Colonic mucosa (tissue), 4 donors: ENCODE measurements around the gene CAPZB. TPM values are rescaled to one million over a fixed set of nuclear protein-coding genes. Genes with fewer than 3 reads are reported as not detected.
"Not testable (repeated sequence)": the region's sequence is repeated elsewhere in the genome, so short reads cannot be mapped to it uniquely, and the experiment has no call there.

Experiments used
- DNase-seq: peaks from one replicate; pipeline ENCODE4 v3.0.0-alpha.2; 2020
- H3K27ac ChIP-seq: fragments of 200-600 bp; one replicate; pipeline ENCODE4 v1.8.0; 2021
- H3K27me3 ChIP-seq: fragments of 200-600 bp; one replicate; pipeline ENCODE4 v1.8.0; 2021
- H3K36me3 ChIP-seq: fragments of 200-600 bp; one replicate; pipeline ENCODE4 v1.8.0; 2021
- H3K4me1 ChIP-seq: fragments of 200-600 bp; one replicate; pipeline ENCODE4 v1.8.0; 2021; ENCODE audit warnings: mild to moderate bottlenecking
- H3K4me3 ChIP-seq: fragments of 200-600 bp; one replicate; pipeline ENCODE4 v1.8.0; 2021
- H3K9ac ChIP-seq, 2 donors: one replicate each; pipeline ENCODE4 v1.7.0; 2013; ENCODE audit warnings: control low read depth in 2 of 2, low read depth in 2 of 2, low read length in 2 of 2
- H3K9me3 ChIP-seq: fragments of 200-600 bp; one replicate; pipeline ENCODE4 v1.8.0; 2021
- intact Hi-C: fragments of 100-400 bp; cut with DNase I; formaldehyde crosslinking; loops from one replicate; pipeline ENCODE4 v1.14.1; 2022
- total RNA-seq, 2 donors: library from RNA; stranded (reverse); fragmentation: NEBNext Ultra II Directional in 1 of 2; extraction: Animal tissue kit (Norgen Biotek cat#: 25700) in 1 of 2; gene quantifications; one replicate each; pipeline ENCODE4 v1.2.1, GENCODE V29; 2021
- TF ChIP-seq, protein P1 (sequence below): fragments of 200-600 bp; IDR thresholded peaks from one replicate; pipeline ENCODE4 v1.8.0; 2022; ENCODE audit warnings: antibody characterized with exemption, mild to moderate bottlenecking
- donor health status: healthy.
- donor health status: DM: no; HTN: no; CAD: no.
- donor health status: DM: no; HTN: no; CAD: no.

Gene CAPZB
- total RNA-seq, 2 donors from 2014 or later, result 397 to 407 TPM

DNA sequence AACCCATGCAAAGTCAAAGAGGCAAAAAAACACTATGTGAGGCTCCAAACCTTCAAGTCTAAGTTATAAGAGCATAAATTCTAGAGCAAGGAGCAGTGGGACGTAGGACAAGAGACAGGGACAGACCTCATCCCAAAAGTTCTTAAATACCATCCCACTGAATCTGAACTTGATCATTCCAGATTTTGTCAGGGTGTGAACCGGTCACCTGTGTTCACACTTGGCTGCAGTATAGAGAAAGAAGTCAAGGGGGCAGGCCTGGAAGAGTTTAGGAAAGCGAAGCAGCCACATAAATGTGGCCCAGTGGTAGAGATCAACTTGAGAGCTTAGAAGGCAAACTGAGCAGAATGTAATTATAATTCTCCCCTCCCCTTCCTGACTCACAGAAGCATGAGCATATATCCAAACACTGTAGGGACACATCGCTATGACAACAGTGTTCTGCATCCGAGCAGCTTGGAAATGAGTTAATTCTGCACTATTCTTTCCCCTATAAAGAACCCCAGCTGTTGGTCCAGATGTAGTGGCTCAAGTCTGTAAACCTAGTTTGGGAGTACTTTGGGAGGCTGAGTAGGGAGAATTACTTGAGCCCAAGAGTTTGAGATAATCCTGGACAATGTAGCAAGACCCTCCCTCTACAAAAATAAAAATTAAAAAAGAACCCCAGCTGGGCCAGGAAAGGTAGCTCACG lies 176.1 kb downstream of the CAPZB start:
- H3K27ac ChIP-seq, result peak overlapping the region; percentile 74
- H3K27me3 ChIP-seq, result no peaks in the 10 kb centered on the region
- no peaks in the 10 kb centered on the region for H3K9me3 ChIP-seq
- H3K4me1 ChIP-seq, result peaks cover 18% of the 10 kb centered on the region
- no peak for DNase-seq
- H3K36me3 ChIP-seq, result no peaks in the 10 kb centered on the region
- intact Hi-C loops, result no loop called here
- H3K4me3 ChIP-seq, result no peak overlapping the region
- TF ChIP-seq, protein P1, sequence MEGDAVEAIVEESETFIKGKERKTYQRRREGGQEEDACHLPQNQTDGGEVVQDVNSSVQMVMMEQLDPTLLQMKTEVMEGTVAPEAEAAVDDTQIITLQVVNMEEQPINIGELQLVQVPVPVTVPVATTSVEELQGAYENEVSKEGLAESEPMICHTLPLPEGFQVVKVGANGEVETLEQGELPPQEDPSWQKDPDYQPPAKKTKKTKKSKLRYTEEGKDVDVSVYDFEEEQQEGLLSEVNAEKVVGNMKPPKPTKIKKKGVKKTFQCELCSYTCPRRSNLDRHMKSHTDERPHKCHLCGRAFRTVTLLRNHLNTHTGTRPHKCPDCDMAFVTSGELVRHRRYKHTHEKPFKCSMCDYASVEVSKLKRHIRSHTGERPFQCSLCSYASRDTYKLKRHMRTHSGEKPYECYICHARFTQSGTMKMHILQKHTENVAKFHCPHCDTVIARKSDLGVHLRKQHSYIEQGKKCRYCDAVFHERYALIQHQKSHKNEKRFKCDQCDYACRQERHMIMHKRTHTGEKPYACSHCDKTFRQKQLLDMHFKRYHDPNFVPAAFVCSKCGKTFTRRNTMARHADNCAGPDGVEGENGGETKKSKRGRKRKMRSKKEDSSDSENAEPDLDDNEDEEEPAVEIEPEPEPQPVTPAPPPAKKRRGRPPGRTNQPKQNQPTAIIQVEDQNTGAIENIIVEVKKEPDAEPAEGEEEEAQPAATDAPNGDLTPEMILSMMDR, result no peak
- H3K9ac ChIP-seq, result no peak overlapping the region

DNA sequence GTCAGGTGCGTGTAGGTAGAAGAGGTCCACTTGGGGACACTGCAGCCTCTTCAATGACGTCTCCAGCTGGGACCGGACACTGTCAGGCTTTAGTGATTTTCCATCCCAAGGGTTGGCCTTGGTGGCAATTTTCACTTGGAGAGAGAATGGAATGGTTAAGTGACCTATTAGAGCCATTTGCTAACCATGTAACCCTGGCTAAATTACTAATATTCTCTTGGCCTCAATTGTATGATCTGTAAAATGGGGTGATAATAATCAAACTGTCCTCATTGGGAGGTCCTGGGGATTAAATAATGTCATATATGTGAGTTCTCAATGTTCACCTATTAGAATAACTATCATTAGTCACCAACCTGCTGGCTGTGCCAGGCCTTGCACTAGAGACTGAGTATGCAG lies 176.8 kb downstream of the CAPZB start:
- Histone ChIP-seq H3K4me1 (peaks cover 18% of the 10 kb centered on the region), H3K36me3 (no peaks in the 10 kb centered on the region), H3K27me3 (no peaks in the 10 kb centered on the region), H3K27ac (peak overlapping the region; percentile 74), H3K4me3 (no peak overlapping the region), H3K9me3 (no peaks in the 10 kb centered on the region), H3K9ac (peak overlapping the region; percentile 18 to 48)
- TF ChIP-seq, protein P1, result no peak
- intact Hi-C loops, result no loop called here
- DNase-seq, result no peak

DNA sequence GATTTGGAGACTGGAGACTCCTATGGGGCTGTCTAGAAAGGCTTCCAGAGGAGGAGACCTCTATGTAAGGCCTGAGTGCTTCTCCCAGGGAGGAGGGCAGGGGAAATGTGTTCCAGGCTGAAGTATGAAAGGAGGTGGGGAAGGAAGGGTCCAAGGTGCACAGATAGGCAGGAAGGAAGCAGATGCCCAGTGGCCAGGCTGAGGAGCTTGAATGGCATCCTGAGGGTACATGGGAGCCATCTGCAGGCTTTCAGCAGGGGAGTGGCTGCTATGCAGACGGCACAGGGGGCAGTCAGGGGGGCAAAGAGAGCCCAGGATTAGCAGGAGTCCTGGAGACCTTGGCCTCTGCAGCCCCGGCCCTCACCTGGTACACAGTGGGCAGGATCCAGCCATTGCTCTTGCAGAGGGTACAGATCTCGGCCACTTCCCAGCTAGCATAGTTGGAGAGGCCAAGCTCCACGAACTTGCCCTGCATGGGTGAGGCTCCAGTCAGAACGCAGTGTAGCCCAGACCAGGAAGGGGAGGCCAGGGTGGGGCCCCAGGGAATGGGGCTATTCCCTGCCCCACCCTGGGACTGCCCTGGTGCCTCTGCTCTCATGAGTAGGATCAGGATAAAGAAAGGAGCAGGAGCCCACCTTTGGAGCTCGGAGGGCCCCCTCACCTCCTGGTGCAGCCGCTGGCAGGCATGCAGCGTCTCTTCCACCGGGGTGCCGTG lies 177.4 kb downstream of the CAPZB start:
- H3K27ac ChIP-seq, result peak overlapping the region; percentile 74
- peak overlapping the region; percentile 48 to 55 for H3K9ac ChIP-seq
- no peaks in the 10 kb centered on the region for H3K9me3 ChIP-seq
- H3K27me3 ChIP-seq, result no peaks in the 10 kb centered on the region
- intact Hi-C loops, result no loop called here
- H3K36me3 ChIP-seq, result no peaks in the 10 kb centered on the region
- peak; percentile 88 for DNase-seq
- TF ChIP-seq, protein P1, result no peak
- no peak overlapping the region for H3K4me3 ChIP-seq
- peaks cover 16% of the 10 kb centered on the region for H3K4me1 ChIP-seq

DNA sequence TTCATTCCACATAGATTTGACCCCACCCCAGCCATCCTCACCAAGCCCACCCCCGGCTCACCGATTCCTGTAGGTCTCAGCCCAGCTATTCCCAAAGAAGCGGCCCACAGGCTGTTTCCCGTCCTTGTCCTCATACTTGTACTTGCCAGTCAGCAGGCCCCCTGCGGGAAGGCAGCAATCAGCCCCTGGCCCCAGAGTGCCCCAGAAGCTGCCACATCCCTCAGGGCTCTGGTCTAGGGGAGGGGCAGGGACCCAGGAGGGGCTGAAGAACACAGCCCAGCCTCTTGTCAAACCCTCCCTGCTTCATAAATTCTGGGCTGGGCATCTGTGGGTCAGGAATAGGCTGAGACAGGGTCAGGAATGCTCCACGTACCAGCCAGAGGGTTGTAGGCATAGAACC lies 178.4 kb downstream of the CAPZB start:
- TF ChIP-seq, protein P1, result no peak
- no peaks in the 10 kb centered on the region for H3K27me3 ChIP-seq
- H3K9ac ChIP-seq, result no peak overlapping the region
- intact Hi-C loops, result no loop called here
- H3K27ac ChIP-seq, result no peak overlapping the region
- no peak for DNase-seq
- H3K9me3 ChIP-seq, result no peaks in the 10 kb centered on the region
- H3K4me1 ChIP-seq, result peaks cover 12% of the 10 kb centered on the region
- H3K4me3 ChIP-seq, result no peak overlapping the region
- H3K36me3 ChIP-seq, result no peaks in the 10 kb centered on the region

DNA sequence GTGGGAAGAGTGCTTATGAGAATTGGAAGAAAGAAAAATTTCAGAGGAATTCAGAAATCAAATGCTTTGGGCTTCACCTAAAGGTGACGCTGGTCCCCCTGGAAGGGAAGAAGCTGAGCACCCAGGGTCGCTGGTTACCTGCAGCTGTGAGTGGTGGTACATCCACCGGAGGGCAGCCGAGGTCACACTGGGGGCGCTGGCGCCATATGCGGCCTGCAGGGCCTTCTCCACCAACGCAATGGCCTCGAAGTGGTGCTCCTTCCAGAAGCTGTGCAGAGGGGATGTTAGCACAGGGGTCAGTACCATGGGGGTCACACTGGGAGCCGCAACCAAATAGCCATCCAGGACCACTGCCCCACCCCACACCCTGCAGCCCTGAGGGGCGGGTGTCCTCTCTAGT lies 179.5 kb downstream of the CAPZB start:
- no peak for DNase-seq
- no peaks in the 10 kb centered on the region for H3K36me3 ChIP-seq
- TF ChIP-seq, protein P1, result no peak

DNA sequence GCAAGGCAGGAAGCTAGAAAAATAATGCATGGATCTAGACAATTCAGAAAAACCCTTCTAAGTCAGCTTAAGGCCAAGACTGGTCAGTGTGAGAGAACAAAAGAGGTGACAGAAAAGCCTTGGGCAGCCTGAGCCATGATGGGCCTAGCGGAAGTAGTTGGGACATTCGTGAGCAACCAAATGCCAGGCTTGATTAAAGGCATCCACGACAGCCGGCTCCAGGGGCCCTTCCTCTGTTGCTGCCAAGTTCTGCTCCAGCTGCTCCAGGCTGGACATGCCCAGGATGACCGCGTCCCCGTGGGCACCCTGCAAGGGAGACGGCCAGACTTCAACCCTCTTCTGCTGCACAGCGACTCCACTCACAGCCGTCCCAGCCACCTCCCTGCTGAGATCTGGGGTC lies 181.3 kb downstream of the CAPZB start:
- H3K36me3 ChIP-seq, H3K4me3 ChIP-seq, H3K9ac ChIP-seq, H3K4me1 ChIP-seq, H3K27ac ChIP-seq, intact Hi-C loops, H3K27me3 ChIP-seq, H3K9me3 ChIP-seq, DNase-seq: not testable (repeated sequence)

More for the DNA sequence above, 179.5 kb downstream of the CAPZB start:
- Histone ChIP-seq H3K9me3 (no peaks in the 10 kb centered on the region), H3K27me3 (no peaks in the 10 kb centered on the region), H3K9ac (no peak overlapping the region), H3K4me1 (peaks cover 11% of the 10 kb centered on the region), H3K4me3 (no peak overlapping the region), H3K27ac (no peak overlapping the region)
- intact Hi-C loops, result no loop called here
